ENCODE results near the gene KIAA1210.
"Not testable (repeated sequence)": the region's sequence is repeated elsewhere in the genome, so short reads cannot be mapped to it uniquely, and the experiment has no call there.

DNA sequence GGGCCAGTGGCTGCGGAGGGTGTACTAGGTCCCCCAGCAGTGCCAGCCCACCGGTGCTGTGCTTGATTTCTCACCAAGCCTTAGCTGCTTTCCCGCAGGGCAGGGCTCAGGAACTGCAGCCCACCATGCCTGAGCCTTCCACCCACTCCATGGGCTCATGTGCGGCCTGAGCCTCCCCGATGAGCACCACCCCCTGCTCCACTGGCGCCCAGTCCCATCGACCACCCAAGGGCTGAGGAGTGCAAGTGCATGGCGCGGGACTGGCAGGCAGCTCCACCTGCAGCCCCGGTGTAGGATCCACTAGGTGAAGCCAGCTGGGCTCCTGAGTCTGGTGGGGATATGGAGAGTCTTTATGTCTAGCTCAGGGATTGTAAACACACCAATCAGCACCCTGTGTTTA is 98.0 kb downstream of the KIAA1210 start:
- TF ChIP-seq MAFK (IDR thresholded peaks at IDR 0.05; ENCODE audit: low read depth, low read length); POLR2A (IDR thresholded peaks at IDR 0.05; ENCODE audit: control extremely low read depth in 1 of 2, low read depth in 2 of 2, low read length in 2 of 2); EZH2 (IDR thresholded peaks at IDR 0.05; ENCODE audit: low read depth, low read length, severe bottlenecking): not testable (repeated sequence)
- TF ChIP-seq, protein P1, sequence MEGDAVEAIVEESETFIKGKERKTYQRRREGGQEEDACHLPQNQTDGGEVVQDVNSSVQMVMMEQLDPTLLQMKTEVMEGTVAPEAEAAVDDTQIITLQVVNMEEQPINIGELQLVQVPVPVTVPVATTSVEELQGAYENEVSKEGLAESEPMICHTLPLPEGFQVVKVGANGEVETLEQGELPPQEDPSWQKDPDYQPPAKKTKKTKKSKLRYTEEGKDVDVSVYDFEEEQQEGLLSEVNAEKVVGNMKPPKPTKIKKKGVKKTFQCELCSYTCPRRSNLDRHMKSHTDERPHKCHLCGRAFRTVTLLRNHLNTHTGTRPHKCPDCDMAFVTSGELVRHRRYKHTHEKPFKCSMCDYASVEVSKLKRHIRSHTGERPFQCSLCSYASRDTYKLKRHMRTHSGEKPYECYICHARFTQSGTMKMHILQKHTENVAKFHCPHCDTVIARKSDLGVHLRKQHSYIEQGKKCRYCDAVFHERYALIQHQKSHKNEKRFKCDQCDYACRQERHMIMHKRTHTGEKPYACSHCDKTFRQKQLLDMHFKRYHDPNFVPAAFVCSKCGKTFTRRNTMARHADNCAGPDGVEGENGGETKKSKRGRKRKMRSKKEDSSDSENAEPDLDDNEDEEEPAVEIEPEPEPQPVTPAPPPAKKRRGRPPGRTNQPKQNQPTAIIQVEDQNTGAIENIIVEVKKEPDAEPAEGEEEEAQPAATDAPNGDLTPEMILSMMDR (IDR thresholded peaks at IDR 0.05; ENCODE audit: control extremely low read depth in 1 of 3, insufficient read depth in 1 of 3, low read depth in 1 of 3, low read length in 3 of 3) = not testable (repeated sequence)

All from H1 (cell line).